ENCODE measurements around the gene PSMC3. TPM values are rescaled to one million over a fixed set of nuclear protein-coding genes. Genes with fewer than 3 reads are reported as not detected.

Gene PSMC3
- total and polyA plus RNA-seq, 10 donors, result 59.7 to 105 (median 71.7) TPM

- H3K27ac ChIP-seq, result no peak overlapping the region
- TF ChIP-seq POLR2AphosphoS5 (IDR thresholded peaks at IDR 0.05) (peak in 1 of 3 donors; percentile 22), CTCF (IDR thresholded peaks at IDR 0.05 in 8 of 11, conservative IDR thresholded peaks at IDR 0.05 in 3 of 11) (no peak)
- H3K36me3 ChIP-seq, result peaks cover 0 to 90% (median 48%) of the 10 kb centered on the region in 6 donors
- intact Hi-C loops (cut with DNase I; ENCODE audit: low total_unique reads), result loop anchor here (2.0 kb wide), 1 partner anchor 41 kb away; no protein-coding TSS in a partner anchor
- H3K4me3 ChIP-seq, result no peak overlapping the region
- H3K9me3 ChIP-seq, result no peaks in the 10 kb centered on the region
- H3K4me1 ChIP-seq, result peaks cover 6 to 51% (median 32%) of the 10 kb centered on the region in 6 donors
- H3K27me3 ChIP-seq (replicated peaks in 1 of 7), result no peaks in the 10 kb centered on the region
- 81 to 94% (median 91%) methylated on average over 14 to 16 of the region's 16 CpGs for WGBS, 5 donors
- DNase-seq, result no peak
Observed at GRCh38 chr11:47413908-47414684, 12.1 kb downstream of the PSMC3 start.

GRCh38 chr11:47413351-47413750 lies 12.9 kb downstream of the PSMC3 start:
- 90 to 96% (median 96%) methylated on average over 13 of the region's 13 CpGs for WGBS, 5 donors

GRCh38 chr11:47411884-47412746 lies 14.1 kb downstream of the PSMC3 start:
- DNase-seq, result peak; percentile 93
- H3K36me3 ChIP-seq, result peaks cover 0 to 70% (median 31%) of the 10 kb centered on the region in 6 donors
- H3K27me3 ChIP-seq (replicated peaks in 1 of 7), result no peaks in the 10 kb centered on the region
- peaks cover 14 to 61% (median 44%) of the 10 kb centered on the region in 6 donors for H3K4me1 ChIP-seq
- H3K9me3 ChIP-seq, result no peaks in the 10 kb centered on the region
- 53 to 79% (median 74%) methylated on average over 5 to 12 of the region's 12 CpGs for WGBS, 5 donors
- TF ChIP-seq POLR2AphosphoS5 (IDR thresholded peaks at IDR 0.05) (peak; percentile 62 to 85 (median 66)), POLR2A (IDR thresholded peaks at IDR 0.05) (no peak), CTCF (IDR thresholded peaks at IDR 0.05 in 8 of 11, conservative IDR thresholded peaks at IDR 0.05 in 3 of 11) (peak; percentile 59 to 94 (median 84))
- intact Hi-C loops (cut with DNase I; ENCODE audit: low total_unique reads), result loop anchor here (2.0 kb wide), 1 partner anchor 39 kb away; no protein-coding TSS in a partner anchor
- peak overlapping the region in 4 of 8 donors; percentile 5 to 36 (median 17) for H3K27ac ChIP-seq
- H3K4me3 ChIP-seq, result no peak overlapping the region

More at GRCh38 chr11:47413351-47413750, 12.9 kb downstream of the PSMC3 start:
- no peak overlapping the region for H3K27ac ChIP-seq
- TF ChIP-seq POLR2AphosphoS5 (IDR thresholded peaks at IDR 0.05) (peak in 1 of 3 donors; percentile 41), POLR2A (IDR thresholded peaks at IDR 0.05) (no peak)
- peaks cover 10 to 57% (median 37%) of the 10 kb centered on the region in 6 donors for H3K4me1 ChIP-seq
- no peaks in the 10 kb centered on the region for H3K27me3 ChIP-seq (replicated peaks in 1 of 7)
- intact Hi-C loops (cut with DNase I; ENCODE audit: low total_unique reads), result loop anchor here (2.0 kb wide), 1 partner anchor 41 kb away; no protein-coding TSS in a partner anchor
- no peaks in the 10 kb centered on the region for H3K9me3 ChIP-seq
- DNase-seq, result no peak
- H3K4me3 ChIP-seq, result no peak overlapping the region
- H3K36me3 ChIP-seq, result peaks cover 0 to 82% (median 41%) of the 10 kb centered on the region in 6 donors

GRCh38 chr11:47410370-47411264 lies 15.6 kb downstream of the PSMC3 start:
- H3K27me3 ChIP-seq (replicated peaks in 1 of 7), result no peaks in the 10 kb centered on the region
- intact Hi-C loops (cut with DNase I; ENCODE audit: low total_unique reads), result no loop called here
- H3K9me3 ChIP-seq, result no peaks in the 10 kb centered on the region
- TF ChIP-seq POLR2AphosphoS5 (IDR thresholded peaks at IDR 0.05), result no peak
- no peak for TF ChIP-seq CTCF (IDR thresholded peaks at IDR 0.05 in 8 of 11, conservative IDR thresholded peaks at IDR 0.05 in 3 of 11)
- TF ChIP-seq POLR2A (IDR thresholded peaks at IDR 0.05), result no peak
- no peak overlapping the region for H3K4me3 ChIP-seq
- WGBS, 5 donors, result 77 to 87% (median 82%) methylated on average over 11 to 12 of the region's 12 CpGs
- H3K4me1 ChIP-seq, result peaks cover 20 to 64% (median 45%) of the 10 kb centered on the region in 6 donors
- no peak for DNase-seq
- H3K27ac ChIP-seq, result peak overlapping the region in 3 of 8 donors; percentile 33 to 96 (median 96)
- H3K36me3 ChIP-seq, result peaks cover 0 to 55% (median 27%) of the 10 kb centered on the region in 6 donors

Measured in spleen (tissue), 11 donors.